Endodermal cell (in vitro differentiated cells): ENCODE results near the gene MGAT5. TPM values are rescaled to one million over a fixed set of nuclear protein-coding genes. Genes with fewer than 3 reads are reported as not detected.

Experiments
- DNase-seq: peaks from one replicate; pipeline ENCODE4 v3.0.0-alpha.2; 2017
- H3K27ac ChIP-seq: 2 replicates; pipeline ENCODE4 v1.5.1; 2013; ENCODE audit warnings: mild to moderate bottlenecking, low read depth, low read length, moderate library complexity
- H3K27me3 ChIP-seq: 2 replicates; pipeline ENCODE4 v1.6.1; 2013; ENCODE audit warnings: mild to moderate bottlenecking, low read length, moderate library complexity; ENCODE audit not compliant: insufficient read depth, control insufficient read depth, poor library complexity, severe bottlenecking
- H3K36me3 ChIP-seq: 2 replicates; pipeline ENCODE4 v1.7.0; 2013; ENCODE audit warnings: mild to moderate bottlenecking, low read length, moderate library complexity; ENCODE audit not compliant: control insufficient read depth, insufficient read depth
- H3K4me1 ChIP-seq: one replicate; pipeline ENCODE4 v1.7.0; 2013; ENCODE audit warnings: low read length; ENCODE audit not compliant: control insufficient read depth, insufficient read depth
- H3K4me3 ChIP-seq: 2 replicates; pipeline ENCODE4 v1.5.1; 2013; ENCODE audit warnings: mild to moderate bottlenecking, low read length, moderate library complexity
- H3K9ac ChIP-seq: 2 replicates; pipeline ENCODE4 v1.6.1; 2013; ENCODE audit warnings: mild to moderate bottlenecking, low read length, moderate library complexity; ENCODE audit not compliant: poor library complexity, severe bottlenecking; ENCODE audit errors: extremely low read depth
- H3K9me3 ChIP-seq: 2 replicates; pipeline ENCODE4 v1.6.1; 2013; ENCODE audit warnings: mild to moderate bottlenecking, low read length, moderate library complexity; ENCODE audit not compliant: control insufficient read depth
- H3K27ac Mint-ChIP-seq: 2 replicates; pipeline ENCODE4 v1.8.0; 2020; ENCODE audit warnings: mixed read lengths
- H3K27me3 Mint-ChIP-seq: 2 replicates; pipeline ENCODE4 v1.8.0; 2021; ENCODE audit warnings: mild to moderate bottlenecking, mixed read lengths; ENCODE audit not compliant: insufficient read depth
- H3K36me3 Mint-ChIP-seq: 2 replicates; pipeline ENCODE4 v1.8.0; 2020; ENCODE audit warnings: low read depth, mixed read lengths
- H3K4me1 Mint-ChIP-seq: 2 replicates; pipeline ENCODE4 v1.8.0; 2020; ENCODE audit warnings: mixed read lengths
- H3K4me3 Mint-ChIP-seq: 2 replicates; pipeline ENCODE4 v1.8.0; 2020; ENCODE audit warnings: mild to moderate bottlenecking, moderate library complexity, mixed read lengths
- H3K9me3 Mint-ChIP-seq: 2 replicates; pipeline ENCODE4 v1.8.0; 2020; ENCODE audit warnings: mild to moderate bottlenecking, mixed read lengths
- WGBS, 2 experiments: methylation state at CpG; one replicate each; pipeline versions ENCODE4 v1.1.5 to v1.1.7; 2013; ENCODE audit warnings: missing lambda C conversion rate in 2 of 2, mixed read lengths in 1 of 2; ENCODE audit not compliant: insufficient coverage in 1 of 2, insufficient read length in 1 of 2; 5-methylcytosine and 5-hydroxymethylcytosine counted together
- total RNA-seq, 2 donors: library from RNA; stranded (reverse); fragmentation: NEBNext Ultra II Directional in 1 of 2; extraction: Animal tissue kit (Norgen Biotek cat#: 25700) in 1 of 2; gene quantifications; 2 replicates in 1 of 2; 3 replicates in 1 of 2; pipeline ENCODE4 v1.2.1, GENCODE V29; 2021
- TF ChIP-seq, protein P1 (sequence below): fragments of 200-600 bp; sonication (generic); conservative IDR thresholded peaks from 2 replicates; pipeline ENCODE4 v1.5.0; 2021; ENCODE audit warnings: antibody characterized with exemption, mild to moderate bottlenecking

The MGAT5 gene
- total RNA-seq, 2 donors from 2014 or later = 57.2 to 78.4 TPM

- no peak overlapping the region for H3K9ac ChIP-seq
- H3K9me3 ChIP-seq = peaks cover 1% of the 10 kb centered on the region
- H3K27me3 ChIP-seq = no peaks in the 10 kb centered on the region
- peaks cover 21% of the 10 kb centered on the region for H3K4me1 ChIP-seq
- 73 to 75% methylated on average over 4 to 7 of the region's 7 CpGs for WGBS, 2 experiments
- H3K36me3 ChIP-seq = no peaks in the 10 kb centered on the region
- H3K4me3 ChIP-seq = no peak overlapping the region
- no peak for DNase-seq
- H3K4me3 Mint-ChIP-seq = no peak overlapping the region
- no peaks in the 10 kb centered on the region for H3K27me3 Mint-ChIP-seq
- TF ChIP-seq, protein P1, sequence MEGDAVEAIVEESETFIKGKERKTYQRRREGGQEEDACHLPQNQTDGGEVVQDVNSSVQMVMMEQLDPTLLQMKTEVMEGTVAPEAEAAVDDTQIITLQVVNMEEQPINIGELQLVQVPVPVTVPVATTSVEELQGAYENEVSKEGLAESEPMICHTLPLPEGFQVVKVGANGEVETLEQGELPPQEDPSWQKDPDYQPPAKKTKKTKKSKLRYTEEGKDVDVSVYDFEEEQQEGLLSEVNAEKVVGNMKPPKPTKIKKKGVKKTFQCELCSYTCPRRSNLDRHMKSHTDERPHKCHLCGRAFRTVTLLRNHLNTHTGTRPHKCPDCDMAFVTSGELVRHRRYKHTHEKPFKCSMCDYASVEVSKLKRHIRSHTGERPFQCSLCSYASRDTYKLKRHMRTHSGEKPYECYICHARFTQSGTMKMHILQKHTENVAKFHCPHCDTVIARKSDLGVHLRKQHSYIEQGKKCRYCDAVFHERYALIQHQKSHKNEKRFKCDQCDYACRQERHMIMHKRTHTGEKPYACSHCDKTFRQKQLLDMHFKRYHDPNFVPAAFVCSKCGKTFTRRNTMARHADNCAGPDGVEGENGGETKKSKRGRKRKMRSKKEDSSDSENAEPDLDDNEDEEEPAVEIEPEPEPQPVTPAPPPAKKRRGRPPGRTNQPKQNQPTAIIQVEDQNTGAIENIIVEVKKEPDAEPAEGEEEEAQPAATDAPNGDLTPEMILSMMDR = no peak
- H3K4me1 Mint-ChIP-seq = peaks cover 59% of the 10 kb centered on the region
- H3K9me3 Mint-ChIP-seq = no peaks in the 10 kb centered on the region
- peak overlapping the region; percentile 36 for H3K27ac ChIP-seq
- peak overlapping the region; percentile 19 for H3K27ac Mint-ChIP-seq
- H3K36me3 Mint-ChIP-seq = no peaks in the 10 kb centered on the region
Measured at GRCh38 chr2:134220344-134220974, 33.4 kb upstream of the MGAT5 start.

DNA sequence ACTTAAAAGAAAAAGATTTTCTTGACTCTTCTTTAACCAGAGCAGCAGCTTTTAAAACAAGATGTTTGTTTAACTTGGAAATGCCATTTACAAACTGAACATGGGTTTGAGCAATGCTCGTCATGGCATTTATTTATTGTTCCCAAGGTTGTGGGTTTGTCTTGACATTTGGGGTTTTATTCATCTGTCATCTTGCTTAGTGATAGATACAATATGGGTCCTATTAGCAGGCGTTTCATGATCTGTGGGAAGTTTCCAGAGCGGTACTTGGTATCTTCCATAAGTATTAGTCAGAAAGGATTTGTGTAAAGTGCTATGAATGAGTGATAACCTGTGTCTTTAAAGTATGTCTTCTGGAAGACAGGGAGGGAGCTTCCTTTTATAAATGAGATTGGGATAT, 29.9 kb upstream of the MGAT5 start:
- peaks cover 16% of the 10 kb centered on the region for H3K9me3 ChIP-seq
- Mint-ChIP-seq H3K27ac (no peak overlapping the region), H3K9me3 (peaks cover 16% of the 10 kb centered on the region), H3K4me3 (no peak overlapping the region), H3K36me3 (peaks cover 6% of the 10 kb centered on the region), H3K27me3 (no peaks in the 10 kb centered on the region), H3K4me1 (peaks cover 67% of the 10 kb centered on the region)
- H3K4me1 ChIP-seq = peaks cover 27% of the 10 kb centered on the region
- no peaks in the 10 kb centered on the region for H3K27me3 ChIP-seq
- no peak overlapping the region for H3K9ac ChIP-seq
- no peaks in the 10 kb centered on the region for H3K36me3 ChIP-seq
- no peak overlapping the region for H3K27ac ChIP-seq
- H3K4me3 ChIP-seq = no peak overlapping the region
- DNase-seq = no peak
- 94% methylated on average over 3 of the region's 3 CpGs for WGBS, 2 experiments
- TF ChIP-seq, protein P1 = no peak

- Mint-ChIP-seq H3K9me3 (peaks cover 28% of the 10 kb centered on the region), H3K36me3 (peaks cover 10% of the 10 kb centered on the region), H3K27me3 (no peaks in the 10 kb centered on the region), H3K4me1 (peaks cover 56% of the 10 kb centered on the region), H3K4me3 (no peak overlapping the region), H3K27ac (no peak overlapping the region)
- peaks cover 27% of the 10 kb centered on the region for H3K4me1 ChIP-seq
- TF ChIP-seq, protein P1 = no peak
- WGBS, 2 experiments = 97% methylated on average over 2 of the region's 2 CpGs; no CpG with 5 or more reads in 1 of the 2 experiments
- H3K9ac ChIP-seq = no peak overlapping the region
- H3K27ac ChIP-seq = no peak overlapping the region
- DNase-seq = no peak
- no peaks in the 10 kb centered on the region for H3K27me3 ChIP-seq
- H3K9me3 ChIP-seq = peaks cover 28% of the 10 kb centered on the region
- H3K36me3 ChIP-seq = no peaks in the 10 kb centered on the region
- H3K4me3 ChIP-seq = no peak overlapping the region
Measured at GRCh38 chr2:134225173-134225572, 28.7 kb upstream of the MGAT5 start.
